Esophagus squamous epithelium (tissue), 4 donors: ENCODE results near the gene GPC4.

Experiments
- CTCF ChIP-seq, 6 experiments: fragments of 450-650 bp in 4 of 6; fragments of 200-600 bp in 2 of 6; sonication (generic) in 2 of 6; IDR thresholded peaks; one replicate each; pipeline ENCODE4 v1.5.1; 2016 to 2019; ENCODE audit warnings: antibody characterized with exemption in 6 of 6, mild to moderate bottlenecking in 4 of 6, moderate library complexity in 4 of 6
- POLR2A ChIP-seq, 4 donors: fragments of 450-650 bp; IDR thresholded peaks; one replicate each; pipeline ENCODE4 v1.6.1; 2017; ENCODE audit warnings: antibody characterized with exemption in 4 of 4, mild to moderate bottlenecking in 4 of 4, moderate library complexity in 3 of 4

- TF ChIP-seq CTCF (IDR thresholded peaks at IDR 0.05) (no peak), POLR2A (IDR thresholded peaks at IDR 0.05) (no peak)
Observed at GRCh38 chrX:133339566-133339965, 75.7 kb downstream of the GPC4 start.
